Loucy (cell line): ENCODE results near the gene TTLL9.

ENCODE experiments used
- EZH2phosphoT487 ChIP-seq: fragments of 200-600 bp; IDR thresholded peaks from 2 replicates; pipeline ENCODE4 v1.6.1; 2018; ENCODE audit warnings: antibody characterized with exemption, mild to moderate bottlenecking, moderate library complexity, borderline replicate concordance
- TF ChIP-seq, protein P1 (sequence below): fragments of 200-600 bp; sonication (generic); conservative IDR thresholded peaks from 2 replicates; pipeline ENCODE4 v1.5.1; 2014; ENCODE audit warnings: mild to moderate bottlenecking, antibody characterized with exemption, low read length

DNA sequence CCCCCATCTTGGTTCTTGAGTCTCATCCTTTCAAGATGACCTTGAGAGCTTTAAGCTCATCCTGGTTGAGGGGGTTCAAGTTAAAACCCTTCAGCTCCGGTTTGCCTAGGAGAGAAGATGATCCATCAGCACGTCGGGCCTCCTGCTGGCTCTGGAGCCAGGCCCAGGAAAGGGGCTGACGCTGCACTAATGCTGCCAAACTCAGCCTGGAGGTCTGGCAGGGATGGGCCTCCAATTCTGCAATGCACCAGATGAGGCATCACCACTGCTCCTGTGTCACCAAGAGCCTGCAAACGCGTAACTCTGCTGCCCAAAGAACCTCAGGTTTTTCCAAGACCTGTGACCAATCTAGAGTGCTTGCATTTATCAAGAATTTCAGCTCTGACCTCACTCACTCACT, 75.4 kb downstream of the TTLL9 start:
- TF ChIP-seq, protein P1, sequence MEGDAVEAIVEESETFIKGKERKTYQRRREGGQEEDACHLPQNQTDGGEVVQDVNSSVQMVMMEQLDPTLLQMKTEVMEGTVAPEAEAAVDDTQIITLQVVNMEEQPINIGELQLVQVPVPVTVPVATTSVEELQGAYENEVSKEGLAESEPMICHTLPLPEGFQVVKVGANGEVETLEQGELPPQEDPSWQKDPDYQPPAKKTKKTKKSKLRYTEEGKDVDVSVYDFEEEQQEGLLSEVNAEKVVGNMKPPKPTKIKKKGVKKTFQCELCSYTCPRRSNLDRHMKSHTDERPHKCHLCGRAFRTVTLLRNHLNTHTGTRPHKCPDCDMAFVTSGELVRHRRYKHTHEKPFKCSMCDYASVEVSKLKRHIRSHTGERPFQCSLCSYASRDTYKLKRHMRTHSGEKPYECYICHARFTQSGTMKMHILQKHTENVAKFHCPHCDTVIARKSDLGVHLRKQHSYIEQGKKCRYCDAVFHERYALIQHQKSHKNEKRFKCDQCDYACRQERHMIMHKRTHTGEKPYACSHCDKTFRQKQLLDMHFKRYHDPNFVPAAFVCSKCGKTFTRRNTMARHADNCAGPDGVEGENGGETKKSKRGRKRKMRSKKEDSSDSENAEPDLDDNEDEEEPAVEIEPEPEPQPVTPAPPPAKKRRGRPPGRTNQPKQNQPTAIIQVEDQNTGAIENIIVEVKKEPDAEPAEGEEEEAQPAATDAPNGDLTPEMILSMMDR: no peak
- no peak for TF ChIP-seq EZH2phosphoT487
